WTC11 (cell line): Measurements from ENCODE around the gene NMRK1.

ENCODE experiments used
- CTCF ChIP-seq: fragments of 200-600 bp; IDR thresholded peaks from 2 replicates; pipeline ENCODE4 v1.8.0; 2022; ENCODE audit warnings: antibody characterized with exemption
- E2F4 ChIP-seq: sonication (generic); formaldehyde crosslinking; IDR thresholded peaks from 2 replicates; pipeline ENCODE4 v1.8.1; 2022; ENCODE audit warnings: low read depth, mild to moderate bottlenecking, moderate library complexity, missing genetic modification reagents, borderline replicate concordance
- IRF1 ChIP-seq: sonication (generic); formaldehyde crosslinking; IDR thresholded peaks from 2 replicates; pipeline ENCODE4 v1.8.0; 2023; ENCODE audit warnings: missing genetic modification reagents
- MAX ChIP-seq: sonication (generic); formaldehyde crosslinking; IDR thresholded peaks from 2 replicates; pipeline ENCODE4 v1.8.0; 2022; ENCODE audit warnings: mild to moderate bottlenecking, missing genetic modification reagents
- ZNF317 ChIP-seq: sonication (generic); formaldehyde crosslinking; IDR thresholded peaks from 2 replicates; pipeline ENCODE4 v1.8.1; 2023; ENCODE audit warnings: low read depth, mild to moderate bottlenecking, moderate library complexity, missing genetic modification reagents, borderline replicate concordance
- ZNF532 ChIP-seq: fragments of 250-450 bp; sonication (Bioruptor Pico); IDR thresholded peaks from 2 replicates; pipeline ENCODE4 v1.9.0; 2021; ENCODE audit warnings: mild to moderate bottlenecking, borderline replicate concordance
- ZSCAN18 ChIP-seq: fragments of 250-450 bp; sonication (Bioruptor Pico); IDR thresholded peaks from 2 replicates; pipeline ENCODE4 v2.1.2; 2022; ENCODE audit warnings: mild to moderate bottlenecking, moderate library complexity

GRCh38 chr9:75065510-75065909 is 22.4 kb downstream of the NMRK1 start:
- TF ChIP-seq CTCF (no peak), ZNF532 (CRISPR knock-in tag) (no peak), E2F4 (CRISPR knock-in tag) (no peak), ZNF317 (CRISPR knock-in tag) (no peak), IRF1 (no peak), ZSCAN18 (CRISPR knock-in tag) (no peak), MAX (CRISPR knock-in tag) (no peak)
